Fibroblast of skin of left quadriceps (primary cell): ENCODE results near the gene GSTM4.
"Not testable (repeated sequence)": the region's sequence is repeated elsewhere in the genome, so short reads cannot be mapped to it uniquely, and the experiment has no call there.

Experiments
- DNase-seq, 2 experiments: peaks; one replicate each; pipeline ENCODE4 v3.0.0-alpha.2; 2013; ENCODE audit warnings: low read depth in 2 of 2

GSTM4 gene

DNA sequence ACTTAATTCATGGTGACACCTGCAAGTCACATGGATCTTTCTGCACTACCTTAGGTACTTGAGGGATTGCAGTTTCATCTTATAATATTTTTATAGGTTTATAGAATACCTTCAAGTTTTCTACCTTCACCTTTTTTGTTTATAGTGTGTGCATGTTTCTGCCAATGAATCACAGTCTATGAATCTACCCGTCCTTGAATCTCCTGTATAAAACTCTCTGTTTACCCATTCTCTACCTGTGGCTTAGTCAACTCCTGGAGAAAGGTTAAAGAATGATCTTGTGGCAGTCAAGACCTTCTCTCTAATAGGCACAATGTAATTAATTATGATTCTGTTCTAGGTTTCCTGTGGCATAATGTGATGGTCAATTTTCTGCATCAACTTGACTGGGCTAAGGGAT lies 8.8 kb downstream of the GSTM4 start:
- no peak for DNase-seq

GRCh38 chr1:109667452-109668122 lies 11.7 kb downstream of the GSTM4 start, which contains the start of gene GSTM2:
GSTM2 (plus strand) TSS chr1:109668057; CDS start chr1:109668116, 59 bp downstream.
- DNase-seq: peak; percentile 70 to 75

DNA sequence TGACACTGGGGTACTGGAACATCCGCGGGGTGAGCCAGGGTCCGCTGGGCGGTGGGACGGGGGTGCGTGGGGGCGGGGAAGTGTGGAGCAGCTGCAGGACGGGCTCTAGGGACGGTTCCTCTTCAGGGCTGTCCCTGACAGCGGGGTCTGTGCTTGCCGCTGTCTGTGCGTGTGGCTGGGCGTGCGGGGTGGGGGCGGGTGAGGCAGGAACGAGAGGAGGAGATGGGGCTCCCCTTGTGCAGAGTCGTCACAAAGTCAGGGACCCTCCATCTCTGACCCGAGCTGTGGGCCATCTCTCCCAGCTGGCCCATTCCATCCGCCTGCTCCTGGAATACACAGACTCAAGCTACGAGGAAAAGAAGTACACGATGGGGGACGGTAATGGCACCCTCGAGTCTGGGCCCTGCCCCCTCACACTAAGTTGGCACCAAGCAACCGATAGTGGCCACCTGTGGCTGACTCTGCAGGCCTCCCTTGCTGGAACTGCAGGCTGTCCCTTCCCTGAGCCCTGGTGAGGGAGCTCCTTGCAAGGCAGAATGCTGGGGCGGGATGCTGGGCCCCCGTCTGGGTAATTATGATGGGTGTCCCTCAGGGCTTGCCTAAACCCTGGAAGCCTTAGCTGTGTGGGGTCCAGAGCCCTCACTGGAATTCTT lies 12.3 kb downstream of the GSTM4 start:
- no peak for DNase-seq

DNA sequence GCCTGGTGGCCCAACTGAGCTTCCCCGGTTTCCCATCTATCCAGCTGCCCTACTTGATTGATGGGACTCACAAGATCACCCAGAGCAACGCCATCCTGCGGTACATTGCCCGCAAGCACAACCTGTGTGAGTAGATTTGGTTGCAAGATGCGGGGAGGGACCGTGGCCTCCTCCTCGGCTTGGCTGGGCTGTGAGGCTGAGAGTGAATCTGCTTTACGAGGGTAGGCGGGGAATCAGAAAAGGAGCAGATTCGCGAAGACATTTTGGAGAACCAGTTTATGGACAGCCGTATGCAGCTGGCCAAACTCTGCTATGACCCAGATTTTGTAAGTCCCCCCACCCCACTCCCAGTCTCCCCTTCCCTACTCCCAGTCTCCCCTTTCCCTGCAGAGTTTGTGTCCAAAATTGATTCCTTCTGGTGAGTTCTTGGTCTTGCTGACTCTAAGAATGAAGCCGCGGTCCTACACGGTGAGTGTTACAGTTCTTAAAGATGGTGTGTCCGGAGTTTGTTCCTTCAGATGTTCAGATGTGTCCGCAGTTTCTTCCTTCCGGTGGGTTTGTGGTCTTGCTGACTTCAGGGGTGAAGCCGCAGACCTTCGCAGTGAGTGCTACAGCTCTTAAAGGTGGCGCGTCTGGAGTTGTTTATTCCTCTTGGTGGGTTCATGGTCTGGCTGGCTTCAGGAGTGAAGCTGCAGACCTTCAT lies 13.5 kb downstream of the GSTM4 start:
- no peak for DNase-seq

DNA sequence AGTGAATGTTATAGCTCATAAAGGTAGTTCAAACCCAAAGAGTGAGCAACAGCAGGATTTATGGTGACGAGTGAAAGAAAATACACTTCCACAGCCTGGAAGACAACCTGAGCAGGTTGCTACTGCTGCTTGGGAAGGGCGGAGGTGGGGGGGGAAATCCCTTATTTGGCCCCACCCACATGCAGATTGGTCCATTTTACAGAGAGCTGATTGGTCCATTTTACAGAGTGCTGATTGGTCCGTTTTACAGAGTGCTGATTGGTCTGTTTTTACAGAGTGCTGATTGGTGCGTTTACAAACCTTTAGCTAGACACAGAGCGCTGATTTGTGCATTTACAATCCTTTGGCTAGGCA lies 14.0 kb downstream of the GSTM4 start:
- DNase-seq: not testable (repeated sequence)

GRCh38 chr1:109671067-109671466 lies 15.2 kb downstream of the GSTM4 start:
- no peak for DNase-seq

DNA sequence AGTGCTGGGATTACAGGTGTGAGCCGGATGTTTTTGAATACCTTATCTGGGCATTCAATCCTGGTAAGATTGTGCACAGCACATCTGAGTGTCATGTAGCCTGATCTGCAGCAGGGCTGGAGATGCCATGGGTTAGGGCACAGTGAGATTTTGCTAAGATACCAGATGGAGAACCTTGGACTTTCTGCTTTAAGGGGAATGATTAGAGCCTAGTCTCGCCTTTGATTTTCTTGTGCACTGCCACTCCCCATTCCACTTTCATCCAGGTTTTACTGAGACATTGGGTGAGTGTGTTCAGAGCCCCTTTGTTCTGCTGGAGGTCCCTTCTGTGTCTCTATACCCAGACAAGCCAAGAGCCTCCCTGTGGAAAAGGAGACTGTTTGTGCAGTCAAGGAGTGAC lies 18.0 kb downstream of the GSTM4 start:
- DNase-seq: not testable (repeated sequence)

DNA sequence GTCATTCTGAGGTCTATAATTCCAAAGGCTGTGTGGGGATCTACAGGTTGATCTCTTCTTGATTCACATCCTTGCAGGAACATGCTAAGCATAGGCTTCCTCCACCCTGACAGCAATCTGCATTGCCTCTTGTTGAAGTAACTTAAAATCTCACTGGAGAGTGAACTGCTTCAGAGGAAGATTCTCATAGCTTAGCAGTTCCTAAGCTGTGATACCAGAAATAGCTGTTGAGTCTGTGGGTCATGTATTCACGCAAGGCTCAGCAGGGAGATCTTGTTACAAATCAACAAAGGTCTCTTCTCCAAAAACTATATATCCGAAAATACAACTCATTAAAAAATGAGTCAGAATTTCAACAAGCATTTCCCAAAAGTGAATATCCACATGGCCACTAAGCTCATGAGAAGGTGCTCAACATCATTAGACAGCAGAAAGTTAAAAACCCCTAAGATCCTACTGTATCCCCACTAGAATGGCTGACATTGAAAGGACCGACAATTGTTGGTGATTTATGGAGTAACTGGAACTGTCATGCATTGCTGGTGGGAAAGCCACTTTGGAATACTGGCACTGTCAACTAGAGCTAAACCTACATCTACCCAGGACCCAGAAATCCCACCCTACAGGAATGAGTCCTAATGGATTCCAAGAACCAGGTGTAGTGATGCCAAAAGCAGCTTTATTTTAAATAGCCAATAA lies 20.9 kb downstream of the GSTM4 start:
- not testable (repeated sequence) for DNase-seq

DNA sequence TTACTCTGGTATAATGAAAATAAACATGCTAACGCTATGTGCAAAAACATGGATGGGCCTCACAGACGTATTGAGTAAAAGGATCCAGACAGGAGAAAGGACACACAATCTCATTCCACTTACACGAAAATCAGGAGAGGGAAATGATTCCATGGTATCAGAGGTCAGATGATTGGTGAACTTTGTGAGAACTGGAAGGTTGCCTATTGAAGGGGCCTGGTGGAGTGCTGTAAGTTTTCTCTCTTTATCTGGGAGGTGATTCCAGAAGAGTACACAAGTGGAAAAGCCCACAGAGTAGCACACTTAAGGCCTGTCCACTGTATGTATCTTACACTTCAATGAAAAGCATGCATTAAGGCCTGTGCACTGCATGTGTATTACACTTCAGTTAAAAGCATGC lies 21.6 kb downstream of the GSTM4 start:
- no peak for DNase-seq

- DNase-seq: not testable (repeated sequence)
Measured at GRCh38 chr1:109678637-109679036, 22.7 kb downstream of the GSTM4 start.

- DNase-seq: not testable (repeated sequence)
Measured at GRCh38 chr1:109684777-109685176, 28.9 kb downstream of the GSTM4 start.

DNA sequence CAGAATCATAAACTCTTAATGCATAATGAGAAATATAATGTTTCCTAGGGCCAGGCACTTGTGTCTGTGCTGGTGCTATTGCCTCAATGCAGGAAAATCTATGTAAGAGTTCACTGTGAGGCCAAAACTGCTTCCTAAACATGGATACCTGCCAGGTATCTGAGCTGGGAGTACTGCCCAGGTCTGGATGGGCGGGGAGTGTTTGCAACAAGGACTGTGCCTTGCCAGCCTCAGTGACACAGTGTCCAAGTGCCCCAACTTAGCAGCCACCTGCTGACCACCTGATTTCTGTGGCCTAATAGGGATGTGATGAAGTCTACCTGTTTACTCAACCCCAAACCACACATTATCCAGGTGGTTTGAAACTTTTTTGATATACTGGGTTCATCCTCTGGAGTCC lies 29.5 kb downstream of the GSTM4 start:
- not testable (repeated sequence) for DNase-seq

DNA sequence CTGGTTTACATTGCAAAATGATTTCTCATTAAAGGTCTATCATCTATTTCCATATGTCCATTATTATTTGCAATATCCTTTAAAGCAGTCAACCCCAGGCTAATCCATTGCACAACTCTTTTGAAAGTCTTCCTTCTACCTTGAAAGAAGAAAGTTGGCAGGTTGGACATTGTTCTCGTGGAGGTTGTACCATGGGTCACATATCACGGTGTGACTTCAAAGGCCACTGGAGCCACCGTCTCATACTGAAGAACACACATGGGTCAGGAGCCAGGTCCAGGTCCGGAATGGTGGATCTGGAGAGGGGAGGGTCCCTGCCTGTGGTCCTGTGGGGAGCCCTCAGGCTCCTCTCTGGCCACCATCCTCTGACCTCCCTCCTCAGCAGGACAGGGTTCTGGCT lies 30.0 kb downstream of the GSTM4 start:
- DNase-seq: not testable (repeated sequence)

- DNase-seq: not testable (repeated sequence)
Measured at GRCh38 chr1:109687109-109687508, 31.2 kb downstream of the GSTM4 start.

GRCh38 chr1:109687641-109688499 lies 32.0 kb downstream of the GSTM4 start, which contains the start of gene GSTM1:
GSTM1 (plus strand) TSS chr1:109687817; CDS start chr1:109687874, 57 bp downstream.
- DNase-seq: peak; percentile 40

- no peak for DNase-seq
Measured at GRCh38 chr1:109689844-109690405, 34.0 kb downstream of the GSTM4 start.

- DNase-seq: no peak
Measured at GRCh38 chr1:109691759-109692158, 35.9 kb downstream of the GSTM4 start.

DNA sequence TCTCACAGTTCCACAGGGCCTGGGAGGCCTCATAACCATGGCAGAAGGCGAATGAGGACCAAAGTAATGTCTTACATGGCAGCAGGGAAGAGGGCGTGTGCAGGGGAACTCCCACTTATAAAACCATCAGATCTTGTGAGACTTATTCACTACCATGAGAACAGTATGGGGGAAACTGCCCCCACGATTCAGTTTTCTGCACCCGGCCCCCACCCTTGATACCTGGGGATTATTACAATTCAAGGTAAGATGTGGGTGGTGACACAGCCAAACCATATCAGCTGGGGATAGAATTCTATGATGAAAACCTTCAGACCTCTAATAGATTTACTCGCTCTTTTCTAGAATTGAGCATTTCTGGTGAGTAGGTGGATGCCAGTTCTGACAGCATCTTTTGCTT lies 38.5 kb downstream of the GSTM4 start:
- DNase-seq: not testable (repeated sequence)

GRCh38 chr1:109695138-109695537 lies 39.2 kb downstream of the GSTM4 start:
- DNase-seq: not testable (repeated sequence)

DNA sequence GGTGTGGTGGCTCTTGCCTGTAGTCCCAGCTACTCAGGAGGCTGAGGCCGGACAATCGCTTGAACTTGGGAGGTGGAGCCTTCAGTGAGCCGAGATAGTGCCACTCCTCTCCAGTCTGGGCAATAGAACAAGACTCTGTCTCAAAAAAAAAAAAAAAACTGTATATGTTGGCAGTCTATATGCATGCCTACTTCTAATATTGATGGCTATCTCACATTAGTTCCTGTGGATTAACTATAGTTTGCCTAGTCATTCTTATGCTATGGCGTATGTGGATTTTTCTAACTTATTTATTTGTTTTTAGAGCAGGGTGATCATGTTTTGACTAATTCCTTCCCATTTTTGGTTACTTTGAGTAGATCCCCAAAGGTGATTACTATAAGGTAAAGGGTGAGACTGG lies 41.2 kb downstream of the GSTM4 start:
- no peak for DNase-seq

DNA sequence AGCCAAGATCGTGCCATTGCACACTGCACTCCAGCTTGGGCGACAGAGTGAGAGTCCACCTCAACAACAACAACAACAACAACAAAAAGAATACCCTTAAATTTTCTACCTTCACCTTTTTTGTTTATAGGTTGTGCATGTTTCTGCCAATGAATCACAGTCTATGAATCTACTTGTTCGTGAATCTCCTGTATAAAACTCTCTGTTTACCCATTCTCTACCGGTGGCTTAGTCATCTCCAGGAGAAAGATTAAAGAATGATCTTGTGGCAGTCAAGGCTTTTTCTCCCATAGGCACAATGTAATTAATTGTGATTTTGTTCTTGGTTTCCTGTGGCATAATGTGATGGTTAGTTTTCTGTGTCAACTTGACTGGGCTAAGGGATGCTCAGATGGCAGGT lies 42.0 kb downstream of the GSTM4 start:
- not testable (repeated sequence) for DNase-seq
